22Rv1 (cell line): ENCODE results near the gene DYRK4.

ENCODE experiments used
- ZFX ChIP-seq: fragments of 450-650 bp; IDR thresholded peaks from 2 replicates; pipeline ENCODE4 v1.6.1; 2017; ENCODE audit warnings: antibody characterized with exemption, borderline replicate concordance
- TF ChIP-seq, protein P1 (sequence below): fragments of 450-650 bp; IDR thresholded peaks from 2 replicates; pipeline ENCODE4 v1.5.1; 2017; ENCODE audit warnings: mild to moderate bottlenecking

DNA sequence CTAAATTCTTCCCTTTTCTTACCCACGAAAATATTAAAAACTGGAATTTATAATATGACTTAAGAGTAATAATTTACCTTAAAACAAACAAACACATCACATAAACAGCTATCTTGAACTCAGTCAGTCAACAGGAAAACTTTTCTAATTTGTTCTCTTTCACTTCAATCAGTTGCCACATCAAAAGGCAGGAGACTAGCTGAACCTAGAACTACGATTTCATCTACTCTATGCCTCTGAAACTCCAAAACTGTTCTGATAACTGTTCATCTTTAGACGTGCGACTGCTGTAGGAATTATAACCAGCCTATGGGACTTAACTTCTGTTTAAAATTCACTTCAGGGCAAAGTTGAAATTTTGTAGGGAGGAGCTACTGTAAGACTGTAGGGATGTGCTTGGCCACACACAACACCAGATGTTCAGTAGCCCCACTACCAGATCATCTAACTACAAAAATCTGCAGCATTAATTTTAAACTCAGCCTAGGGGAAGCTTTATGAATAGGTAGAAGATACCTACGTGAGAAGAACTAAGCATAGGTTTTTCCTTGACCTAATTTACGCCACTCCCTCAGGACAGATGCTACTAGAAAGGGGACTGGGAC, 30.9 kb upstream of the DYRK4 start:
- TF ChIP-seq, protein P1, sequence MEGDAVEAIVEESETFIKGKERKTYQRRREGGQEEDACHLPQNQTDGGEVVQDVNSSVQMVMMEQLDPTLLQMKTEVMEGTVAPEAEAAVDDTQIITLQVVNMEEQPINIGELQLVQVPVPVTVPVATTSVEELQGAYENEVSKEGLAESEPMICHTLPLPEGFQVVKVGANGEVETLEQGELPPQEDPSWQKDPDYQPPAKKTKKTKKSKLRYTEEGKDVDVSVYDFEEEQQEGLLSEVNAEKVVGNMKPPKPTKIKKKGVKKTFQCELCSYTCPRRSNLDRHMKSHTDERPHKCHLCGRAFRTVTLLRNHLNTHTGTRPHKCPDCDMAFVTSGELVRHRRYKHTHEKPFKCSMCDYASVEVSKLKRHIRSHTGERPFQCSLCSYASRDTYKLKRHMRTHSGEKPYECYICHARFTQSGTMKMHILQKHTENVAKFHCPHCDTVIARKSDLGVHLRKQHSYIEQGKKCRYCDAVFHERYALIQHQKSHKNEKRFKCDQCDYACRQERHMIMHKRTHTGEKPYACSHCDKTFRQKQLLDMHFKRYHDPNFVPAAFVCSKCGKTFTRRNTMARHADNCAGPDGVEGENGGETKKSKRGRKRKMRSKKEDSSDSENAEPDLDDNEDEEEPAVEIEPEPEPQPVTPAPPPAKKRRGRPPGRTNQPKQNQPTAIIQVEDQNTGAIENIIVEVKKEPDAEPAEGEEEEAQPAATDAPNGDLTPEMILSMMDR = no peak
- TF ChIP-seq ZFX = no peak
